HG03342 (cell line): ENCODE measurements around the gene MSLN.

Experiments used
- ATAC-seq: cut with Tn5 transposase; IDR thresholded peaks from one replicate; pipeline ENCODE4 v1.9.1; 2021; ENCODE audit warnings: mild to moderate bottlenecking, moderate library complexity; ENCODE audit not compliant: unreplicated experiment

The MSLN gene

DNA sequence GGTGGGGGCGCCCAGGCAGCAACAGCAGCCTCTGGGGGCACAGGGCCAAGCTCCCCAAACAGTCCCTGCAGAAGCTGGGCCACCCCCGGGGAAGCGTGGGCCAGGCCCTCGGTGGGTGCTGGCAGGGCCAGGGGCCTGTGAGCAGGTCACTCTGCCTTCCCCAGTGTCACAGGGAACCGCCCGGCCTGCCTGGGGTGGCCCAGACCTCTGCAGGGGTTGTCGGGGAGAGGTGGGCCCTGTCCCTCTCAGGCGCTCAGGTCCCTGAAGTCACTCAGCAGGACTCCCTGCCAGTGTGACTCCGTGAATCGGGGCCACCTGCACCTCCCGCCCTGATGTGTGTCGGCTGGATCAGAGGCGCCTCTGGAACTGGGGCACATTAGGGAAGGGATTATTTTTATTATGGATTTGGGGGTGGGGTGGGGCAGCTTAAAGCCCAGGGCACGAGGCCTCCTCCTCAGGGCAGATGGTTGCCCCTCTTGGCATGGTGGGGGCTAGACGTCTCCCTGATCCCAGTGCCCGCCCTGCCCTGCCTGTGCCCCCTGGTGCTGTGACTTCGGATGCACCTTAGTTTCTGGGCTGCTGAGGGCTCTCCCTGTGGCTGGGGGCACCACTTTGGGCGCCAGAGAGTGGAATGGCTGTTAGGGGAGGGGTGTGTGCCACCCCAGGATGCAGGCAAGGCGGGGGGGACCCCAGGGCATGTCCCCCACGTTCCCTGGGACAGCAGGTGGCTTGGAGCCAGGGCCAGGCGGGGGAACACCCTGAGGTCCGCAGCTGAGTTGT lies 41.2 kb downstream of the MSLN start:
- ATAC-seq, result no peak

DNA sequence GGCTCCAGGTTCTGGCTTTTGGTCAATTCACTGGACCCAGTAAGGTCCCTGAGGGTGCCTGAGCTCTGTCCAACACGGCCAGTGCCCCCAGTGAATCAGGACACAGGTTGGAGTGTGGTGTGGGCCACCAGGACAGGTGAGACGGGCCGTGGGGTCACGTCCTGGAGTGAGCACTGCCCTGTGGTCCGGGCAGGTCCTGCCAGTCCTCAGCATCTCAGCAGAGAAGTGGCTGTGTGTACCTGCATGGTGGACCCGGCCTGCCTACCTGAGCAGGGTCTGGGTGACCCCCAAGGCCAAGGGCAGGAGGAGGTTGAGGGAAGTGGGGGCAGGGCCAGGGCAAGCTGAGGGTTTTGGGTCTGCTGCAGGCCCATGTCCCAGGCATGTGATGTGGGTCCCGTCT lies 41.9 kb downstream of the MSLN start:
- ATAC-seq, result no peak

GRCh38 chr16:802914-803753 lies 42.6 kb downstream of the MSLN start:
- ATAC-seq, result no peak

GRCh38 chr16:803754-804080 lies 43.2 kb downstream of the MSLN start:
- ATAC-seq, result no peak

DNA sequence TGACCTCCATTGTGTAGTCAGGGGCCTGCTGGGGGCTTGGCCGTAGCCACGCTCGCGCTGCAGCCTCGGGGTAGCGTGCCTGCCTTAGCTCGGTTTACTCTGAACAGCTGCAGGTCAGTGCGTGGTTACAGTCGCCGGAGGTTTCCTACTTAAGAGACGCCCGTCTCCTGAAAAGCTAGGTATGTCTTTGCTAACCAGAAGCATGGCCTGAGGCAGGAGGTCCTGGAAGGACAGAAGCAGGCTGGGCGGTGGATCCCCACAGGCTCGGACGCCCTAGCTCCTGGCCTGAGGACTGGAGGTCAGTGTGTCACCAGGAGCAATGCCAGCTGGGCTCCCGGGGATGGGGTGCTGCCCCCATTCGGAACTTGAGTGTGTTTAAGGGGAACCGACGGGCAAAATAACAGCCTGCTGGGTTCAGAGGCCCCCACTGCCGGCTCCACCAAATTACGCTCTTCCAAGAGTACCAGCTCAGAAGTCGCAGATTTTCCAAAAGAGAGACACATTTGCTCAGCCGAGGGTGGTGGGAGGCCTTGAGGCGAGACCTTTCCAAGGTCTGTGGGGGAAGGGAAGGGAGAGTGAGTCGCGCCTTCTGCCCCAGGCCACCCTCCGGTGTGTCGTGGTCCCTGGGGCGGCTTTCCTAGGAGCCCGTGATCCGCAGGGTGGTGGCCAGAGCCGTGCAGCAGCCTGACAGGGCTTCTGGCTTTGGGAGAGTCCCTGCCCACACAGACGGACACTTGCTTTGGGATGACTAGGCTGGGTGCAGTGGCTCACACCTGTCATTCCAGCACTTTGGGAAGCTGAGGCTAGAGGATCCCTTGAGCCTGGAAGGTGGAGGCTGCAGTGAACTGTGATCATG lies 43.9 kb downstream of the MSLN start:
- no peak for ATAC-seq

GRCh38 chr16:805474-805873 lies 44.9 kb downstream of the MSLN start:
- no peak for ATAC-seq

- peak; percentile 81 for ATAC-seq
Observed at GRCh38 chr16:807347-808084, 47.0 kb downstream of the MSLN start.

- no peak for ATAC-seq
Observed at GRCh38 chr16:808085-808386, 47.5 kb downstream of the MSLN start.

DNA sequence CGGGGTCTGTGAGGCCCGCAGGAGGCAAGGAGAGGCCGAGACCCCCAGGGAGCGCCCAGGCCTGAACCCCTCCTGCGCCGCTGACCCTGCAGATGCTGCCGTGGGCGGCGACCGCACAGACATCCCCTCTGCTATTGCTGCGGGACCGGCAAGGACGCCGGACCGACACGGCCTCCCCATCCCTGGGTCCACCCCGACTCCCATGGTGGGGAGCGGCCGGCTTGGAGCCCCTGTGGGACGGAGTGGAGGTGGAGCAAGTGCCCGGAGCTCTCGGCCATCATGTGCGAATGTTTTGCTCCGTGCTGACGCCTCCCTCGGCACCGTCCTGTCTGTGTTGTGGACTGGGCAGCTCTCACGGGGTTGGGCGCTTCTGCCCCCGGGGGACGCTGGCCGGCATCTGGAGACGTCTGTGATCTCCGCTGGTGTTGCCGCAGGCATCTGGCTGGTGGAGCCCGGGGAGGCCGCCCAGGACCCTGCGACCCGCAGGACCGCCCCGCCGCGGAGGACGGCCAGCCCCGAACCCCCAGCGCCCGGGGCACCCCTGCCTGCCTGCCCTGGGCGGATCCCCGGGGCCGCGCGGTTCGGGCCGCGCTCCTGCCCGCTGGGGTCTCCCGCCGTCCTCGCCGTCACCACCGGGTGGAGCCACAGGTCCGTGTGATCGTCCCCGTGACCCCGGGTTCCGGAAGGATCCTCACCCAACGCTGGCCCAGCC lies 52.8 kb downstream of the MSLN start:
- no peak for ATAC-seq

- no peak for ATAC-seq
Observed at GRCh38 chr16:813916-814412, 53.4 kb downstream of the MSLN start.

DNA sequence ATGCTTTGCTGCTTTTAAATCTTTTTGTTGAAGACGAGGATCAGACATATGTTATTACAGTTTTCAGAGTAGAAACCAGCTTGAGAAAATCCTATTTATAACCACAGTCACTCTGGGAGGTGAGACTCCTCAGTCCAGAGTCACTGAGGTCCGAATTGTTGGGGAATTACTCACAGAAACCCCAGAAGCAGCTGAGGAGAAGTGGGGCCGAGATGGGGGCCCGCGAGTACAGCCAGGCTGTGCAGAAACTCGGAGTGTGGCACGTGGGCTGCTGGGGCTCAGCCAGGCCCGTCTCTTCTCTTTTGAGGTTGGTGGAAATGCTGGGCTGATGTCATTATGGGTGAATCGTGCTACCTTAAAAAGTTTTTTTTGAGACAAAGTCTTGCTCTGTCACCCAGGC lies 54.4 kb downstream of the MSLN start:
- ATAC-seq, result no peak

GRCh38 chr16:815861-816260 lies 55.3 kb downstream of the MSLN start:
- no peak for ATAC-seq

DNA sequence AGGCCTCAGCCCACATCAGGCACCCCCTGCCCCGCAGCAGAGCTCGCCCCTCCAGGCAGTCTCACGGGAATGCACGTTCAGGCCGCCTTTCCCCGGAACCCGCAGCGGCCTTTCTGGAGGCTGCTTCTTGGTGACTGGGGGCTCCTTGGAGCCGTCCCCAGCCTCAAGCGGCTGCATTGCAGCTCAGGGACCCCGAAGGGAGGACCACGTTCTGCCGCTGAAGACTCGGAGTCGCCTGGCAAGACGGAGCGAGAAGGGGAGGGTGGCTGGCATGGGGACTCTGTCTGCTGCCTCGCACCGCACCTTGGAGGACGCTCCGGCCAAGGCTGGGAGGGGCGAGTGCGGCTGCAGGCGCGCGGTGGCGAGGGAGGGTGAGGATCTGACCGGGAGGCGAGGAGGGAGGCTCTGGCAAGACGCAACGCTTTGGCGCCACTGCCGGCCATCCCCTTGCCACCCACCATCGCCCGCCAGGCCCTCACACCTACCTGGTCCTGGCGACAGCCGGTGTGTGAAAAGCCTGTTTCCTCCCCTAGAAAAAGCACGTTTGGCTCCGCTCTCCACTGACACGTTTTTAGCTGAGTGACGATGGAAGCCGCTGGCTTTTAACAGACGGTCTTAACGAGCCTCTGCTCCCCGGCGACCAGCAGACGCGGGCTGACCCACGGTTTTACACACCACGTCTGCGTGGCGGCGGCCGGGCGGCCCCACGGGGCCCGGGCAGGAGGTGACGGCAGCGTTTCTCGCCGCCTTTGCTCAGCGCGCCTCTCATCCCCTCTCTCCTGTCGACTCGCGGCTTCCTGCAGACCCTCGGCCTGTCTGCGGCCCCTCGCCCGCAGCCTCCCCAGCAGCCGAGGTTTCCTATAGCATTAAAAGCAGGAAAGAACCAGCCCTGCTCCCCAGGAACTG lies 56.7 kb downstream of the MSLN start:
- ATAC-seq, result no peak

GRCh38 chr16:818132-818531 lies 57.6 kb downstream of the MSLN start:
- no peak for ATAC-seq
